HEK293T (cell line): ENCODE results near the gene AMN.

Experiments used
- BHLHE40 ChIP-seq: fragments of 450-650 bp; IDR thresholded peaks from 2 replicates; pipeline ENCODE4 v1.6.1; 2016; ENCODE audit warnings: mild to moderate bottlenecking, moderate library complexity, borderline replicate concordance
- FOXK2 ChIP-seq: fragments of 450-650 bp; IDR thresholded peaks from 2 replicates; pipeline ENCODE4 v1.6.1; 2016; ENCODE audit warnings: mild to moderate bottlenecking
- FOXM1 ChIP-seq: fragments of 450-650 bp; IDR thresholded peaks from 2 replicates; pipeline ENCODE4 v1.6.1; 2017; ENCODE audit warnings: mild to moderate bottlenecking, borderline replicate concordance
- SUZ12 ChIP-seq: fragments of 450-650 bp; IDR thresholded peaks from 2 replicates; pipeline ENCODE4 v1.6.1; 2016; ENCODE audit warnings: mild to moderate bottlenecking
- TARDBP ChIP-seq: fragments of 450-650 bp; IDR thresholded peaks from 2 replicates; pipeline ENCODE4 v1.6.1; 2016

DNA sequence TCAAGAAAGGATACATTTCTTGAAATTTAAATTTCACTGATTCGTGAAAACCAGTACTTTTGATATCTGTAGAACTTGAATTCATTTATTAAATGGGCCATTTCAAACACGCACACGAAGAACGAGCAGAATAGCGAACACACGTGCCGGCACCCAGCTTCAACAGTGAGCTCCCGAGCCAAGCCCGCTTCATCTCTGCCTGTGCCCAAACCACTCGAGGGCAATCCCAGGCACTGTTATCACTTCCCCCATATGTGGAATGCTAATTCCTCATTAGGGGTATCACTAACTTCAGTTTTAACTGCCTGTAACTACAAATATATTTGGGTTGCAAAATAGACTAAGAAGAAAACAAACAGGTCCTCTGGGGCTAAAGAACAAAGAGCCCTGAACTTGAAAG, 48.0 kb downstream of the AMN start:
- TF ChIP-seq TARDBP (no peak), SUZ12 (no peak), BHLHE40 (no peak), FOXM1 (no peak), FOXK2 (no peak)
